SK-N-SH (cell line): ENCODE measurements around the gene KLRC3.

Experiments used
- EP300 ChIP-seq, 2 experiments: IDR thresholded peaks; 2 replicates each; pipeline versions ENCODE4 v1.4.0 to v1.6.1; 2012; ENCODE audit warnings: borderline replicate concordance in 1 of 2, low read depth in 1 of 2, low read length in 1 of 2
- GABPA ChIP-seq: IDR thresholded peaks from 2 replicates; pipeline ENCODE4 v1.4.0; 2012; ENCODE audit warnings: low read depth, mild to moderate bottlenecking
- MAX ChIP-seq: IDR thresholded peaks from 2 replicates; pipeline ENCODE4 v1.4.0; 2012; ENCODE audit warnings: low read depth
- NFIC ChIP-seq: IDR thresholded peaks from 2 replicates; pipeline ENCODE4 v1.4.0; 2012; ENCODE audit warnings: borderline replicate concordance
- NRF1 ChIP-seq: IDR thresholded peaks from 2 replicates; pipeline ENCODE4 v1.6.1; 2012; ENCODE audit warnings: low read depth, mild to moderate bottlenecking, low read length
- RFX5 ChIP-seq: IDR thresholded peaks from 2 replicates; pipeline ENCODE4 v1.6.1; 2012; ENCODE audit warnings: mild to moderate bottlenecking, improper control_type of control experiment, low read length
- RXRA ChIP-seq: IDR thresholded peaks from 2 replicates; pipeline ENCODE4 v1.4.0; 2012; ENCODE audit warnings: low read depth, mild to moderate bottlenecking, borderline replicate concordance
- USF2 ChIP-seq: fragments of 150-350 bp; IDR thresholded peaks from 2 replicates; pipeline ENCODE4 v1.6.1; 2017; ENCODE audit warnings: antibody characterized with exemption, low read length, low read depth, borderline replicate concordance
- YY1 ChIP-seq: IDR thresholded peaks from 2 replicates; pipeline ENCODE4 v1.4.0; 2012; ENCODE audit warnings: low read depth, mild to moderate bottlenecking
- ZBTB33 ChIP-seq: IDR thresholded peaks from 2 replicates; pipeline ENCODE4 v1.4.0; 2012; ENCODE audit warnings: low read depth, borderline replicate concordance
- TF ChIP-seq, protein P1 (sequence below): fragments of 200-600 bp; sonication (generic); IDR thresholded peaks from 2 replicates; pipeline ENCODE4 v1.6.1; 2017; ENCODE audit warnings: antibody characterized with exemption, mild to moderate bottlenecking, moderate library complexity
- TF ChIP-seq, protein P2 (sequence below): IDR thresholded peaks from 2 replicates; pipeline ENCODE4; 2012

DNA sequence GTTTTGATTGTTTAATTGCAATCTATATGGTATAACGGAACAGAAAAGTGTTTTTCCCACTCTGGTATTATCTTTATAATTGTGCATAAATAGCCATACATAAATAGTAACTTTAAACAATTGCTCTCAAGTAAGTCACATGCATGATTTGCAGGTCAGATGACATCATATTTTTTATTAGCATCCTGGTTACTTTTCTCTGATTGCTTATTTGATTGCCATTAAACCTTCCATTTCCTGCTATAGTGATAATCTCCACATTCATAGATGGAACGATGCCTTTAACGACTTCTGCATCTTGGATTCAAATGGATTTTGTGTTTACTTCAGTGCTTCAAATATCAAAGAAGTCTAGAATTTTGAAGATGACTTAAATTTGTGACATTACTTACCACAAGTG is 27.1 kb downstream of the KLRC3 start:
- no peak for TF ChIP-seq YY1
- TF ChIP-seq RXRA, result no peak
- no peak for TF ChIP-seq MAX
- TF ChIP-seq, protein P1, sequence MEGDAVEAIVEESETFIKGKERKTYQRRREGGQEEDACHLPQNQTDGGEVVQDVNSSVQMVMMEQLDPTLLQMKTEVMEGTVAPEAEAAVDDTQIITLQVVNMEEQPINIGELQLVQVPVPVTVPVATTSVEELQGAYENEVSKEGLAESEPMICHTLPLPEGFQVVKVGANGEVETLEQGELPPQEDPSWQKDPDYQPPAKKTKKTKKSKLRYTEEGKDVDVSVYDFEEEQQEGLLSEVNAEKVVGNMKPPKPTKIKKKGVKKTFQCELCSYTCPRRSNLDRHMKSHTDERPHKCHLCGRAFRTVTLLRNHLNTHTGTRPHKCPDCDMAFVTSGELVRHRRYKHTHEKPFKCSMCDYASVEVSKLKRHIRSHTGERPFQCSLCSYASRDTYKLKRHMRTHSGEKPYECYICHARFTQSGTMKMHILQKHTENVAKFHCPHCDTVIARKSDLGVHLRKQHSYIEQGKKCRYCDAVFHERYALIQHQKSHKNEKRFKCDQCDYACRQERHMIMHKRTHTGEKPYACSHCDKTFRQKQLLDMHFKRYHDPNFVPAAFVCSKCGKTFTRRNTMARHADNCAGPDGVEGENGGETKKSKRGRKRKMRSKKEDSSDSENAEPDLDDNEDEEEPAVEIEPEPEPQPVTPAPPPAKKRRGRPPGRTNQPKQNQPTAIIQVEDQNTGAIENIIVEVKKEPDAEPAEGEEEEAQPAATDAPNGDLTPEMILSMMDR, result no peak
- no peak for TF ChIP-seq RFX5
- no peak for TF ChIP-seq EP300 (IDR thresholded peaks at IDR 0.05; ENCODE audit: borderline replicate concordance in 1 of 2, low read depth in 1 of 2, low read length in 1 of 2)
- TF ChIP-seq, protein P2, sequence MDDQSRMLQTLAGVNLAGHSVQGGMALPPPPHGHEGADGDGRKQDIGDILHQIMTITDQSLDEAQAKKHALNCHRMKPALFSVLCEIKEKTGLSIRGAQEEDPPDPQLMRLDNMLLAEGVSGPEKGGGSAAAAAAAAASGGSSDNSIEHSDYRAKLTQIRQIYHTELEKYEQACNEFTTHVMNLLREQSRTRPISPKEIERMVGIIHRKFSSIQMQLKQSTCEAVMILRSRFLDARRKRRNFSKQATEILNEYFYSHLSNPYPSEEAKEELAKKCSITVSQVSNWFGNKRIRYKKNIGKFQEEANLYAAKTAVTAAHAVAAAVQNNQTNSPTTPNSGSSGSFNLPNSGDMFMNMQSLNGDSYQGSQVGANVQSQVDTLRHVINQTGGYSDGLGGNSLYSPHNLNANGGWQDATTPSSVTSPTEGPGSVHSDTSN, result no peak
- no peak for TF ChIP-seq ZBTB33
- no peak for TF ChIP-seq NRF1
- TF ChIP-seq GABPA, result no peak
- TF ChIP-seq USF2, result no peak
- TF ChIP-seq NFIC, result no peak
